HepG2 (cell line): ENCODE data around the gene TIMM44.

Source experiments
- KLF15 ChIP-seq: sonication (generic); formaldehyde crosslinking; IDR thresholded peaks from 2 replicates; pipeline ENCODE4 v1.8.1; 2023; ENCODE audit warnings: borderline replicate concordance, mild to moderate bottlenecking, inconsistent platforms, missing genetic modification reagents, mixed read lengths
- MAX ChIP-seq: IDR thresholded peaks from 2 replicates; pipeline ENCODE4 v1.6.1; 2012; ENCODE audit warnings: inconsistent platforms
- POLR2A ChIP-seq, 2 experiments: IDR thresholded peaks; 2 replicates each; pipeline ENCODE4 v1.6.1; 2011; ENCODE audit warnings: low read depth in 2 of 2, low read length in 2 of 2, mild to moderate bottlenecking in 1 of 2, moderate library complexity in 1 of 2; ENCODE audit not compliant: insufficient read depth in 1 of 2
- SETDB1 ChIP-seq: sonication (generic); formaldehyde crosslinking; IDR thresholded peaks from 2 replicates; pipeline ENCODE4 v1.5.1; 2020; ENCODE audit warnings: missing genetic modification reagents, mild to moderate bottlenecking, borderline replicate concordance

GRCh38 chr19:7988307-7988706 is 44.8 kb upstream of the TIMM44 start:
- TF ChIP-seq MAX = no peak
- TF ChIP-seq POLR2A (IDR thresholded peaks at IDR 0.05; ENCODE audit: insufficient read depth in 1 of 2, low read depth in 2 of 2, low read length in 2 of 2) = no peak
- no peak for TF ChIP-seq SETDB1 (CRISPR knock-in tag)
- no peak for TF ChIP-seq KLF15 (CRISPR knock-in tag)
